GM06990 (cell line): ENCODE results near the gene TWNK.

Experiments
- DNase-seq: peaks from one replicate; pipeline ENCODE4 v3.0.0-alpha.2; 2011; ENCODE audit not compliant: insufficient read length; ENCODE audit errors: extremely low read depth
- H3K27me3 ChIP-seq: replicated peaks from 2 replicates; pipeline ENCODE4 v1.6.0; 2011; ENCODE audit warnings: low read length; ENCODE audit not compliant: control insufficient read depth, insufficient read depth
- H3K36me3 ChIP-seq: 2 replicates; pipeline ENCODE4 v1.5.1; 2011; ENCODE audit warnings: low read length; ENCODE audit not compliant: control insufficient read depth, insufficient read depth
- H3K4me3 ChIP-seq: replicated peaks from 2 replicates; pipeline ENCODE4 v1.5.1; 2011; ENCODE audit warnings: low read depth, mild to moderate bottlenecking, control low read depth, low read length
- CTCF ChIP-seq: IDR thresholded peaks from 2 replicates; pipeline ENCODE4 v1.5.1; 2011; ENCODE audit warnings: low read length, control low read depth, mild to moderate bottlenecking, inconsistent platforms; ENCODE audit not compliant: insufficient read depth, poor library complexity, severe bottlenecking

TWNK gene

GRCh38 chr10:100986623-100986951 lies 756 bp upstream of the TWNK start:
- H3K27me3 ChIP-seq, result no peaks in the 10 kb centered on the region
- DNase-seq, result no peak
- peak overlapping the region; percentile 98 for H3K4me3 ChIP-seq
- no peak for TF ChIP-seq CTCF
- H3K36me3 ChIP-seq, result peaks cover 17% of the 10 kb centered on the region

GRCh38 chr10:100987685-100988049 lies 324 bp downstream of the TWNK start:
- Histone ChIP-seq H3K36me3 (peaks cover 17% of the 10 kb centered on the region), H3K27me3 (no peaks in the 10 kb centered on the region), H3K4me3 (peak overlapping the region; percentile 98)
- no peak for TF ChIP-seq CTCF
- no peak for DNase-seq

- DNase-seq, result no peak
- peaks cover 16% of the 10 kb centered on the region for H3K36me3 ChIP-seq
- no peak for TF ChIP-seq CTCF
- H3K4me3 ChIP-seq, result peak overlapping the region; percentile 98
- H3K27me3 ChIP-seq, result no peaks in the 10 kb centered on the region
Observed at GRCh38 chr10:100988166-100988565, 823 bp downstream of the TWNK start.

GRCh38 chr10:100989088-100989487 lies 1.7 kb downstream of the TWNK start:
- H3K4me3 ChIP-seq, result no peak overlapping the region
- no peaks in the 10 kb centered on the region for H3K27me3 ChIP-seq
- H3K36me3 ChIP-seq, result peaks cover 15% of the 10 kb centered on the region
- no peak for TF ChIP-seq CTCF
- no peak for DNase-seq

- DNase-seq, result no peak
- H3K36me3 ChIP-seq, result peaks cover 15% of the 10 kb centered on the region
Observed at GRCh38 chr10:100993986-100994708, 6.8 kb downstream of the TWNK start.

More at GRCh38 chr10:100993986-100994708, 6.8 kb downstream of the TWNK start:
- H3K27me3 ChIP-seq, result no peaks in the 10 kb centered on the region
- TF ChIP-seq CTCF, result peak; percentile 30
- no peak overlapping the region for H3K4me3 ChIP-seq
